ENCODE data around the gene FNBP1.

DNA sequence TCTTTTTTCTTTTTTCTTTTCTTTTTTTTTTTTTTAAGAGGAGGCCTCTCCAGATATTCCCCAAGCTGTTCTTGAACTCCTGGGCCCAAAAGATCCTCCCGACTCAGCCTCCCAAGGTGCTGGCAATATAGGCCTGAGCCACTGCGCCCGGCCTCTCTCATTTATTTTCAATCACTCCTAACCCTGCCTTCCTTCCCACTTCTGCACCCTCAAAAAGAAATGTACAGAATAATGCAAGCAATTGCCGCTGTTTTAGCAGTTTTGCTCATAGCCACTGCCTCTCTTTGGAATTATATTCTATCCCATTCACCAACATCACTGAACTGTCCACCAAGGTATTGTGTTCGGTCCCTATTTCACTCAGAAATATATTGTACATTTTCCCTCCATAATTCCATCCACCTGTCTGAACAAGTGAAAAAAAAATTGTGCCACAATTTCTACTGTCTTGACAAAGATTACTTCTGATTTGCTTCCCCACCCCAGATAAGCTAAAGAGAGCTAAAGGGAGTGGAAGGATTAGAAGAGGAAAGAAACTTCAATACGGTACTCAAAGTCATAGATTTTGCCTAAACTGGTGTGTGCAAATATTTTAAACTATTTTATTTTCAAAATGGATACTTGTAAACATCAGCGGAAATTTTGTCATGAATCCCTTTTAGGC, 1.9 kb downstream of the FNBP1 start:
- TF ChIP-seq, protein P1, sequence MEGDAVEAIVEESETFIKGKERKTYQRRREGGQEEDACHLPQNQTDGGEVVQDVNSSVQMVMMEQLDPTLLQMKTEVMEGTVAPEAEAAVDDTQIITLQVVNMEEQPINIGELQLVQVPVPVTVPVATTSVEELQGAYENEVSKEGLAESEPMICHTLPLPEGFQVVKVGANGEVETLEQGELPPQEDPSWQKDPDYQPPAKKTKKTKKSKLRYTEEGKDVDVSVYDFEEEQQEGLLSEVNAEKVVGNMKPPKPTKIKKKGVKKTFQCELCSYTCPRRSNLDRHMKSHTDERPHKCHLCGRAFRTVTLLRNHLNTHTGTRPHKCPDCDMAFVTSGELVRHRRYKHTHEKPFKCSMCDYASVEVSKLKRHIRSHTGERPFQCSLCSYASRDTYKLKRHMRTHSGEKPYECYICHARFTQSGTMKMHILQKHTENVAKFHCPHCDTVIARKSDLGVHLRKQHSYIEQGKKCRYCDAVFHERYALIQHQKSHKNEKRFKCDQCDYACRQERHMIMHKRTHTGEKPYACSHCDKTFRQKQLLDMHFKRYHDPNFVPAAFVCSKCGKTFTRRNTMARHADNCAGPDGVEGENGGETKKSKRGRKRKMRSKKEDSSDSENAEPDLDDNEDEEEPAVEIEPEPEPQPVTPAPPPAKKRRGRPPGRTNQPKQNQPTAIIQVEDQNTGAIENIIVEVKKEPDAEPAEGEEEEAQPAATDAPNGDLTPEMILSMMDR (IDR thresholded peaks at IDR 0.05 in 4 of 5, conservative IDR thresholded peaks at IDR 0.05 in 1 of 5): no peak
- no peak for TF ChIP-seq POLR2A (IDR thresholded peaks at IDR 0.05)
